KOPT-K1 (cell line): Measurements from ENCODE around the gene BACH1.

Source experiments
- H3K27ac ChIP-seq: fragments of 200-600 bp; sonication (generic); 2 replicates; pipeline ENCODE4 v1.5.1; 2016; ENCODE audit warnings: antibody characterized with exemption, mild to moderate bottlenecking, low read depth, low read length; ENCODE audit not compliant: poor library complexity, severe bottlenecking
- H3K36me3 ChIP-seq: fragments of 200-600 bp; sonication (generic); 2 replicates; pipeline ENCODE4 v1.5.1; 2017; ENCODE audit warnings: antibody characterized with exemption, mild to moderate bottlenecking, low read length, moderate library complexity; ENCODE audit not compliant: insufficient read depth
- H3K9me3 ChIP-seq: fragments of 200-600 bp; sonication (generic); 2 replicates; pipeline ENCODE4 v1.5.1; 2017; ENCODE audit warnings: antibody characterized with exemption, low read length, mild to moderate bottlenecking; ENCODE audit not compliant: insufficient read depth, poor library complexity, severe bottlenecking

BACH1 gene

DNA sequence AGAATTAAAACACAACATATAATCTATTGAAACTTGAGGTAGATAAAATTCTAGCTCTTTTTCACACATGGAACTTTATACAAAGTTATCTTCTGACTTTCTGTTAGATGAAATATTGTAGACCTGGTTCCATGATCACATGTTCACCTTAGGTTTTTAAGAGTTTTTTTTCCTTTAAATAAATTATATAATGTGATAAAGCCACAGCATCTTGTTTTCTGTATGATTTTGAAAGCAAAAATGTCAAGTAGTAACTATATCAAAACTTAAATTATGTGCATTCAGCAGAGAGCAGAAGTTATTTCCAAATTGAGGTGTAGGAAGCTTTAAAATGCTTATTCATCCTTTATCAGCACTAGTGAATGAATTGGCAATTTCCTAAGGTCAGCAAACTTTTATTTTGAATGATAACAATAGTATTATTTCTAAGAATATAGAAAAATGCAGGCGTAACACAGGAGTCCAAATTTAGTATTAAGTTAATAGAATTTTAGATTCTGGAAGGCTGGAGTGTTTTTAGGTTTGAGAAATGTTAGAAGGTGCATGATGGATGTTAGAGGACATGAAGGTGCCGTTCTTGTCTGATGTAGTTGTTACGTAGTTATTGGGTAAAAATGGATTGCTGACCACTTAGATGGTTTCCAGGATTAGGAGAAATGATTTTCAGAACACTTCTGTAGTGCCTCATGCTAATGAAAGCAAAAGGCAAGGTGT is 17.5 kb downstream of the BACH1 start:
- H3K27ac ChIP-seq: no peak overlapping the region
- peaks cover 8% of the 10 kb centered on the region; the same call in 1 of the 2 replicates for H3K36me3 ChIP-seq
- H3K9me3 ChIP-seq: peaks cover 8% of the 10 kb centered on the region

GRCh38 chr21:29316806-29317205 is 18.1 kb downstream of the BACH1 start:
- peaks cover 11% of the 10 kb centered on the region for H3K9me3 ChIP-seq
- no peak overlapping the region for H3K27ac ChIP-seq
- H3K36me3 ChIP-seq: peaks cover 14% of the 10 kb centered on the region

GRCh38 chr21:29318354-29318753 is 19.6 kb downstream of the BACH1 start:
- peaks cover 11% of the 10 kb centered on the region for H3K9me3 ChIP-seq
- H3K36me3 ChIP-seq: peaks cover 21% of the 10 kb centered on the region
- no peak overlapping the region for H3K27ac ChIP-seq

DNA sequence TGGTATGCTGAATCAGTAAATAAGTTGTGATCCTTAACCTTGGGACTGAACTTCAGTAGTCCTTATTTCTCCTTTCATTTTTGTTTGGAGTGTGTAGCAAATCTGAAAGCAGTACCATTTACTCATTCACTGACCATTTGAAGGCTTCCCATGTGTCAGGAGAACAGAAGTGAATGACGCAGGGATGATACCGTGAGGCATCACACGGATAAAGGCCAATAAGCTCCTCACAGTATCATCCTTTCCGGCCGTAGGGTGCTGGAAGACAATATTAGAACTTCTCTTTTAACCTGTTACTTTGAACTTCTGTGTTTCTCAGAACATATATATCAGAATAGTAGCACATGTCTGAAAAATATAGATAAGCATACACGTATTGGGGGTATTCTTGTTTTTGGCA is 21.3 kb downstream of the BACH1 start:
- no peak overlapping the region for H3K27ac ChIP-seq
- peaks cover 11% of the 10 kb centered on the region for H3K9me3 ChIP-seq
- peaks cover 26% of the 10 kb centered on the region for H3K36me3 ChIP-seq

DNA sequence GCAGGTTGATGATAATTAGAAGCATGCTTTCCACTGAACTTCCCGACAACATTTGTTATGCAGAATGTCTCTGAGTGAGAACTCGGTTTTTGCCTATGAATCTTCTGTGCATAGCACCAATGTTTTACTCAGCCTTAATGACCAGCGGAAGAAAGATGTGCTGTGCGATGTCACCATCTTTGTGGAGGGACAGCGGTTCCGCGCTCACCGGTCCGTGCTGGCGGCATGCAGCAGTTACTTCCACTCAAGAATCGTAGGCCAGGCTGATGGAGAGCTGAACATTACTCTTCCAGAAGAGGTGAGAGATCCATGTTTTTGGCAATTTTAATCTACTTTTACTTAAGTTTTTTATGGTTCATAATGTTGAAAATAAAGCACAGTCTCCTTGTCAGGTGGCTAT is 22.5 kb downstream of the BACH1 start:
- Histone ChIP-seq H3K36me3 (peaks cover 30% of the 10 kb centered on the region), H3K9me3 (peaks cover 11% of the 10 kb centered on the region), H3K27ac (no peak overlapping the region)

- H3K36me3 ChIP-seq: peaks cover 40% of the 10 kb centered on the region
- H3K9me3 ChIP-seq: peaks cover 11% of the 10 kb centered on the region
- H3K27ac ChIP-seq: no peak overlapping the region
Observed at GRCh38 chr21:29321932-29322928, 23.5 kb downstream of the BACH1 start.

GRCh38 chr21:29323189-29323588 is 24.5 kb downstream of the BACH1 start:
- Histone ChIP-seq H3K27ac (no peak overlapping the region), H3K9me3 (peaks cover 11% of the 10 kb centered on the region), H3K36me3 (peaks cover 48% of the 10 kb centered on the region)

DNA sequence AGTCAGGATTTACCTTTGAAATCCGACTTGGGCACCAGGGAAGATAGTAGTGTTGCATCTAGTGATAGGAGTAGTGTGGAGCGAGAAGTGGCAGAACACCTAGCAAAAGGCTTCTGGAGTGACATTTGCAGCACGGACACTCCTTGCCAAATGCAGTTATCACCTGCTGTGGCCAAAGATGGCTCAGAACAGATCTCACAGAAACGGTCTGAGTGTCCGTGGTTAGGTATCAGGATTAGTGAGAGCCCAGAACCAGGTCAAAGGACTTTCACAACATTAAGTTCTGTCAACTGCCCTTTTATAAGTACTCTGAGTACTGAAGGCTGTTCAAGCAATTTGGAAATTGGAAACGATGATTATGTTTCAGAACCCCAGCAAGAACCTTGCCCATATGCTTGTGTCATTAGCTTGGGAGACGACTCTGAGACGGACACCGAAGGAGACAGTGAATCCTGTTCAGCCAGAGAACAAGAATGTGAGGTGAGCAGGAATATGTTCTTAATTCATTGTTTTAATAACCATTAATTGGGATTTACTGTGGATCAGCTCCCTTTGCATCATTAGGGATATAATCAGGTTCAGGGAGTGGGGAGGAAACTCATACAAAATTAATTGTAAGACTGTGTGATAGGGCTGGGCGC is 28.3 kb downstream of the BACH1 start:
- Histone ChIP-seq H3K27ac (no peak overlapping the region), H3K9me3 (no peaks in the 10 kb centered on the region), H3K36me3 (peaks cover 62% of the 10 kb centered on the region)

GRCh38 chr21:29329406-29329805 is 30.7 kb downstream of the BACH1 start:
- Histone ChIP-seq H3K9me3 (no peaks in the 10 kb centered on the region), H3K36me3 (peaks cover 57% of the 10 kb centered on the region), H3K27ac (no peak overlapping the region)

GRCh38 chr21:29330797-29331196 is 32.1 kb downstream of the BACH1 start:
- Histone ChIP-seq H3K27ac (no peak overlapping the region), H3K9me3 (no peaks in the 10 kb centered on the region), H3K36me3 (peaks cover 57% of the 10 kb centered on the region)

GRCh38 chr21:29332461-29333362 is 34.0 kb downstream of the BACH1 start:
- Histone ChIP-seq H3K36me3 (peaks cover 49% of the 10 kb centered on the region), H3K9me3 (no peaks in the 10 kb centered on the region)

GRCh38 chr21:29333406-29333805 is 34.7 kb downstream of the BACH1 start:
- peaks cover 46% of the 10 kb centered on the region for H3K36me3 ChIP-seq
- no peaks in the 10 kb centered on the region for H3K9me3 ChIP-seq

More at GRCh38 chr21:29332461-29333362, 34.0 kb downstream of the BACH1 start:
- no peak overlapping the region for H3K27ac ChIP-seq

DNA sequence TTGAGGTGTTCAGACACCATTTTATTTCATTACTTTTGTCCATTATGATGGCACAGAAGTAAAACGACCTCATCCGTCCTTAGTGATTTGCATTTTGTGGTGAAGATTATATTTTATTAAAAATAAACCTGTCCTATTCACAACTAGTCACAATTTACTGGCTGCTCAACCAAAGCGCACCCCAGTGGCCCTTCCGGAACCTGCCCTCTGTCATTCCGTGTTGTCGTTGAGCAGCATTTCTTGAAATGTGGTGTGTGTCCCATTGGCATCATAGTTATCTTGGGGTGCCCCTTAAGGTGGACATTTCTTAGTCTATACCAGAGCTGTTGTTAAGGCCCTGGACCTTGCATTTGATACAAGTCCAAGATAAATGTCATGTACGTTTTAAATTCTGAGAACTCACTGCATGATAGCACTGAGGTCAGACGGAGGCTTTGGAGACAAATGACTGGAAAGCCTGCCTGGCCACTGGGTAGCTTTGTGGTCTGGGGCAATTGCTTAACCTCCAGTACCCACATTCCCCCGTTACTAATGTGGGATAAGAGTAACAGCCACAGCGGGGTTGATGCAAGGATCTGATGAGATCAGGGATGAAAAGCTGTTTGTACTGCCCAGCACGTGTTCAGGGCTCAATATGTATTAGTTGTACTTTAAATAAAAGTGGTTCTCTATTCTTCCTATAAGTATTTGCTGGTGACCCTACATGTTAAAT is 36.2 kb downstream of the BACH1 start:
- no peak overlapping the region for H3K27ac ChIP-seq
- peaks cover 32% of the 10 kb centered on the region for H3K36me3 ChIP-seq
- H3K9me3 ChIP-seq: no peaks in the 10 kb centered on the region

More at GRCh38 chr21:29333406-29333805, 34.7 kb downstream of the BACH1 start:
- no peak overlapping the region for H3K27ac ChIP-seq

- Histone ChIP-seq H3K36me3 (peaks cover 27% of the 10 kb centered on the region), H3K9me3 (no peaks in the 10 kb centered on the region), H3K27ac (no peak overlapping the region)
Observed at GRCh38 chr21:29335720-29336119, 37.0 kb downstream of the BACH1 start.
